GF-D8 (cell line): ENCODE measurements around the gene PRDM2.
"Not testable (repeated sequence)": the region's sequence is repeated elsewhere in the genome, so short reads cannot be mapped to it uniquely, and the experiment has no call there.

Experiments used
- DNase-seq: peaks from one replicate; lab custom pipeline; 2025; lab: John Stamatoyannopoulos, UW

The PRDM2 gene

GRCh38 chr1:13700521-13701270 lies 708 bp downstream of the PRDM2 start:
- peak; percentile 26 for DNase-seq

- DNase-seq: no peak
Measured at GRCh38 chr1:13701271-13701640, 1.3 kb downstream of the PRDM2 start.

DNA sequence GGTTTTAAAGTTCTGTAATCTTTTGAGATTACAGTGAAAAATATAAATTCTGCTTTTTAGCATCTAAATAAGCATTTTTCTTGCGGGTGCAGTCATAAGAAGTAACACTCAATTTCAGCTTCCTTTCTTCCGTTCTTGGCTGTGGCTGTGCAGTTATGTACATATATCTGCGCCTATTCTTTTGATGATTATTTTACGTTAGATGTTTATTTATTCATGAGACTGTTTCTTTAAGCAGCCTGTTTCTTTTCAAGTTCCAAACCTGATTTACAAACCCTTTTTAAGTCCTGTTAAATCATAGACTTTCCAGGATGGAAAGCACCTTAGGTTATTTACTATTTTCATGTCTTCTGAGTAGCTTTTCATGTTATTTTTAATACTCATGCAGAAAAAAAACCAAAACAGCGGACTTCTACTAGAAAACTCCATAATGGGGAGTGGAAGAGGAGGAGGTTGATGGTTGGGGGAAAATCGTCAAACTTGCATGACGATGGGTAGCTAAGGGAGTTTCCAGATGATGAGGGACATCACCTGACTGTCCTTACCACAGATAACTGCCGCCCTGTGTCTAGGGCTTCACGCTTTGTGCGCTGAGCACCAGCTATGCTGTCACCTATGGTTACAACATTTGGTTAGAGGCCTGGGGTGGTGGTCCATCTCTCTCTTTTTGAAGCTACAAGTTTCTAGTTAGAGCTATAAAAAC lies 2.6 kb downstream of the PRDM2 start:
- DNase-seq: peak; percentile 43

- DNase-seq: no peak
Measured at GRCh38 chr1:13703128-13703513, 3.1 kb downstream of the PRDM2 start.

DNA sequence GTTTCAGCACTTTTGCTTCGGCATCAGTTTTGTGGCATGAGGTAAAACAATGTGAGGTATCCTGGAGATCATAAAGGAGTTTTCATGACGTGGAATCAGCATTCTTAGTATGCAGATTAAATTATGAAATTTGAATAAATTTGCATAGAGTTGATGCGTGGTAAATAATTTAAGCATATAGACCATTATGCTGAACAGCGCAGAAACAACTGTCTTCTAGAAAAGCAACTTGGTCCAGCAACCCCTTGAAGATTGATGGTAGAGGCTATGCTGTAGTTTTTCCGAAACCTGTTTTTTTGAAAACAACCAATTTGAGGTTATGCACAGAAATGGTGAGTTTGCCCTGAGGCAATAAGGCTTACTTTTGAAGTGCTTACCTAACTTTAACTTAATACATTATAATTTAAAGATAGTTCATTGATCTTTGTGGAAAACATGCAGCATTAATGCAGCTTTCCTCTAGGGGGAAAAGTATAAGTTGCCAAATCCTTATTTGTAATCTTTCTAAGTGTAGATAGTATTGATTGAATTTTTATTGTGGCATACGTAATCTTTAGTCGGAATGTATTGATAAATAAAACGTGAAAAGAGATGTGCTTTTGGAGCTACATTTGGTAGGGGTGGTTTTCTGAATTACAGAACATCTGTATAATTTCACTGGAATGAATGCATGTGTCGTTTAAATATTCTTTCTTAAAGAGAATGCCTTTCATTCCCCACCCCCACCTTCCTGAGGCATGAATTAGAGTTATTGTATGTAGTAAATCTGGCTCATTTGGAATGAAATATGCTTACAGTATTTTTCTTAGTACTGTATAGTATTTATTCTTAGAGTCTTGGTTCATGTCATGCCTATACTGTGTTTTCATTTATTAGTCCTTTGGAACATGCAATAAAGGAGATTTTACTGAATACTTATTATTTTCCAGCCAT lies 3.8 kb downstream of the PRDM2 start:
- no peak for DNase-seq

DNA sequence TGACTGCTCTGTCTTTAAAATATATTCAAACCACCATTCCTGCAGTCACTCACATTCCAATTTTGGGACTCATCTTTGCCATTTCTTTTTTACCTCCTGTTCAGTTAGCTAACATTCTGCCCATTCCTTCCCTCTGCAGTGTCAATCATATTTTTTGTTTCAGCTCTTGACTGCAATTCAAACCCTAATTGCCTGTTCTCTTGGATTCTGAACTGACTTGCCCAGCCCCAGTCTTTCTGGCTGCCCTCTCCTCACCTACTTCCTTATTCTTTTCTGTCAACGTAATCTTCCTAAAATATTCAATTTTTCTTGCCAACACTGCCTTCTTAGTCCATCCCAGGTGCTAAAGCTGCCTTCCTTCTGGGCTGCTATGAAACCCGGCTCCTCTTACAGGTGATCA lies 6.1 kb downstream of the PRDM2 start:
- peak; percentile 28 for DNase-seq

DNA sequence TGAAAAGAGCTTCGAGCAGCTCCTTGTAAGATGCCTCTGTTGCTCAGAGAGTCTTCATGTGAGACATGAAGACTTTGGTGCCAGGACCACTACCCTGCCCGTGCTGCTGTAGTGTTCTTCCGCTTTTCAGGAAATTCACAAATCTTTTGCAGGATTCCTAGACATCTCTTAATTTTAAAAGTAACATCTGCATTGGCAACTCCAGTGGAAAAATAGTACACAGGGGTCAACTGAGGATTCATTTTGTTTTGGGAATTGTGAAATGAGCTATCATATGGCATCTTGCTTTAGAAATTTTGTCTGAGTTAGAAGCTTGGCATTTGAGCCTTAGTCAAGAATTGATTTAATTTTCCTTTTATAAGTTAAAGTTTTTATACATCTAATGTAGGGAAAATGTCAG lies 7.2 kb downstream of the PRDM2 start:
- DNase-seq: no peak

- peak; percentile 36 for DNase-seq
Measured at GRCh38 chr1:13708380-13708982, 8.5 kb downstream of the PRDM2 start.

GRCh38 chr1:13710086-13710485 lies 10.1 kb downstream of the PRDM2 start:
- peak; percentile 27 for DNase-seq

DNA sequence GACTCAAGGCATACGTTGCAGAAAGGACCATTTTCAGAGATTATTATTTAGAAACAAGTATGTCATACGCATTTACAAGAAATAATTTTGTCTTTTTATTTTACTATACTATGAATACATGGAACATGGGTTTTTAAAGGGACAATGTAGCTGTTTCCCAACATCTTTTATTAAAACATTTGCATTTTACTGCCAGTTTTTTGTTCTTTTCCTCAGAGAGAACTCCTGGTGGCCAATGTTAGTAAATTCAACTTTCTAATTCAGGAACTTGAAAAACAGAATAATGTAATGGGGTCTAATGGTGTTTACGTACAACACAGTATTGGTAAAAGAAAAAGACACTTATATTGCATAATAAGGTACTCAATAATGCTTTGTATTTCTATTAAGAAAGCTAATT lies 14.9 kb downstream of the PRDM2 start:
- no peak for DNase-seq

DNA sequence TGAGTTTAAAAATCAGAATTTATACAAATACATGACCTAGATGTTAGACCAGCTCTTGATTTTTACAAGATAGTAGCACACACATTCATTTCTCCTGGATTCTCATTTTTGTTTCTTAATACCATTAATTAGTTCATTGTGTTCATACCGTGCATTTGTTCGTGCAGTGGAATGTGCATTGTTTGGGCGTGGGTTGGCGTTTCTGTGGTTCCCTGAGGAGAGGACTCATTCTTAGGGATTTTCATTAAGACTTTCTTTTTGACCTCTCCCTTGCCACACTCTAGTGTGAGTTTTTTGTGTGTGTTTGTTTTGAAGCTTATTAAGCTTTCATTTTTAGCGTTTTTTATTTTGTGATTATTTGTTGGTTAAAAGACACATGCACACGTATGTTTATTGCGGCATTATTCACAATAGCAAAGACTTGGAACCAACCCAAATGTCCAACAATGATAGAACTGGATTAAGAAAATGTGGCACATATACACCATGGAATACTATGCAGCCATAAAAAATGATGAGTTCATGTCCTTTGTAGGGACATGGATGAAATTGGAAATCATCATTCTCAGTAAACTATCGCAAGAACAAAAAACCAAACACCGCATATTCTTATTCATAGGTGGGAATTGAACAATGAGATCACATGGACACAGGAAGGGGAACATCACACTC lies 15.8 kb downstream of the PRDM2 start:
- DNase-seq: not testable (repeated sequence)

GRCh38 chr1:13722808-13723360 lies 22.9 kb downstream of the PRDM2 start:
- DNase-seq: no peak

DNA sequence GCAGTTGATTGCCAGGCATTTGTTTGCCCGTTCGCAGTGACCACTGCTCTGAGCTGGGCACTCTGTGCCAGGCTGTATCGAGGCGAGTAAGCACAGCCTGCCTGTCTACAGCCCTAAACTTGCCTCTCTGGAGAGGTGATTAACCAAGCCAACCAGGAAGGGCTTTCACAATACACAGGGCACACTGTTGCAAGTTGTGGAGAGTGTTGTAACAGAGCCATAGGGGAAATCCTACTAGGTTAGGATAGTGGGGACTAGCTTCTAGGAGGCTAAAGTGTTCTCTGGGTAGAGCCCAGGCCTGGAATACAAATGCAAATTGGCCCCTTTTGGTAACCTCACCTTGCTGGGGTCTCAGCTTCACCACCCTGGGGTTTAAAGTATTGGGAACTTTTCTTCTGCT lies 23.8 kb downstream of the PRDM2 start:
- peak; percentile 89 for DNase-seq

GRCh38 chr1:13725714-13726175 lies 25.8 kb downstream of the PRDM2 start:
- peak; percentile 42 for DNase-seq

DNA sequence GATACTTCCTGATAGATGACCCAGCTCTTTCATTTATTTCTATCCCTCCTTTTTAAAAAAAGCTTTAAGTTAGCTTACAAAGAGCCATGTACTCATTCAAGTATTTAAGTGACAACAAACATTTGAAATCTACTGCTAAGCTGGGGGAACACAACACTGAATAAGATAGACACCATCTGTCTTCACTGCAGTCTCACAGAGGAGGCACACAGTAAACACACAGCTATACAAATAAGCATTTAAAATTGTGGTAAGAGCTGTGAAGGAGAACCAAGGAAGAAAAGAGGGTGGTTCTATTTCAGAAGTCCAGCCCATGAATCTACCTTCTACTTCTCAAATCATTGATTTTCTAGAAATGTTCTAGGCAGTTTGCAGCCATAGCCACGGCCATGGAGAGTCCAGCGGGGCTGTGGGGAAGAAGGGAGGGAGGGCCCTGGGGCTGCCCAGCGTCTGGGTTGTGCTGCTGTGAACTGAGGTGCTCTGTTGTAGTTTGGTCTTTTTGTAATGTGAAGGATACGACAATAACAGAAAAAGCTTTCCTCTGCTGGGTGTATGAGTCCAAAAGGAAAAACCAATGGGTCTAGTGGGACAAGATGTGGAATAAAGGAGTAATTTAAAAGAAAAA lies 28.2 kb downstream of the PRDM2 start:
- no peak for DNase-seq

DNA sequence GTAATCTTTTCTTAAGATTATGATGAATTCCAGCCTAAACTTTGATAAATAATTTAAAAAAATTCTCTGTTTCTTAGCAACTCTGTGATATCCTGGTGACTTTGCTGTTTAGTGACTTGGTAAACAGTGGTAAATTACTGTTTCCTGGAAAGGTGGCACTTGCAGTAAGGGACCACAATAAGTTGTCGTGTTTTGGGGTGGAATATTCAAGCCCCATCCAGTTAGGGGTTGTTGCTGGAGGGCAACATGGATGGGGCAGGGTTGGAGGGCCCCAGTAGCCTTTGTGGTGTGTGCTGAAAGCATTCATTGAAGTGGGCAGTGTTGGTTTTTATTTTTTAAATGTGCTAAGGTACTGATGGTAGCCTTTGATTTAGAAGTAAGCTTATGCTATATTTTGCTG lies 30.3 kb downstream of the PRDM2 start:
- no peak for DNase-seq

GRCh38 chr1:13730751-13731482 lies 30.9 kb downstream of the PRDM2 start:
- peak; percentile 81 for DNase-seq

DNA sequence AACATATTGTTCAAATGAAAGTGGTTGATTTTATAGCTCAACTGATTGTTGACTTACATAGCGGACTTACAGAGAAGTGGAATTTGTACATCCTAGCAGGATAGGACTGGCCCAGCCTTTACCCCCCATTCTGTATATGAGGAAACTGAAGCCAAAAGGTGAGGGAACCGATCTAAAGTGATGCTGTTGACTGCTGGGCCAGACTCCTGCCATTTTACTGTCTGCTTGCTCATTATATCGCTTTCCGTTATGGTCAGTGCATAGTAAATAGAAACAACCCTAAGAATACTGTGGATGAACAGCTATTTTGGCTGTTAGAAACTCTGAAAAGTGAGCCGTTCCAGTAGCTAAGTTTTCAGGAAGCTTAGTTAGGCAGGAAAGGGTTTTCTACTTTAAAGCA lies 31.9 kb downstream of the PRDM2 start:
- no peak for DNase-seq

- peak; percentile 48 for DNase-seq
Measured at GRCh38 chr1:13732971-13733667, 33.1 kb downstream of the PRDM2 start.
